Embryonic facial prominence (tissue), 1 donor: Measurements from ENCODE around the gene CCDC78.
"Not testable (repeated sequence)": the region's sequence is repeated elsewhere in the genome, so short reads cannot be mapped to it uniquely, and the experiment has no call there.

Experiments used
- DNase-seq: peaks from one replicate; pipeline ENCODE4 v3.0.0-alpha.2; 2016; ENCODE audit errors: extremely low spot score

Gene CCDC78

GRCh38 chr16:694187-694862 lies 31.9 kb downstream of the CCDC78 start:
- DNase-seq: no peak

GRCh38 chr16:693766-694165 lies 32.5 kb downstream of the CCDC78 start:
- DNase-seq: no peak

GRCh38 chr16:693364-693763 lies 32.9 kb downstream of the CCDC78 start:
- no peak for DNase-seq

- DNase-seq: no peak
These were observed 33.7 kb downstream of the CCDC78 start for GRCh38 chr16:692356-693108.

GRCh38 chr16:691242-691641 lies 35.0 kb downstream of the CCDC78 start:
- DNase-seq: not testable (repeated sequence)

- DNase-seq: no peak
These were observed 36.9 kb downstream of the CCDC78 start for GRCh38 chr16:689175-689897.

- DNase-seq: no peak
These were observed 38.7 kb downstream of the CCDC78 start for GRCh38 chr16:687499-687898.

- DNase-seq: no peak
These were observed 39.6 kb downstream of the CCDC78 start for GRCh38 chr16:686459-687260.

GRCh38 chr16:685967-686366 lies 40.3 kb downstream of the CCDC78 start:
- no peak for DNase-seq

GRCh38 chr16:684961-685696 lies 41.1 kb downstream of the CCDC78 start:
- no peak for DNase-seq

GRCh38 chr16:684071-684794 lies 42.0 kb downstream of the CCDC78 start, which contains the start of gene JMJD8:
Gene JMJD8 (minus strand): TSS chr16:684334. CDS start chr16:684319, 15 bp downstream.
- peak; percentile 82 for DNase-seq

- DNase-seq: no peak
These were observed 42.7 kb downstream of the CCDC78 start for GRCh38 chr16:683396-684070.

- DNase-seq: no peak
These were observed 43.5 kb downstream of the CCDC78 start for GRCh38 chr16:682493-683395.

GRCh38 chr16:681746-682427 lies 44.4 kb downstream of the CCDC78 start:
- DNase-seq: no peak

- DNase-seq: no peak
These were observed 45.1 kb downstream of the CCDC78 start for GRCh38 chr16:680967-681745.

GRCh38 chr16:680625-680945 lies 45.7 kb downstream of the CCDC78 start:
- no peak for DNase-seq

- DNase-seq: peak; percentile 68
These were observed 46.2 kb downstream of the CCDC78 start, which contains the start of gene STUB1 for GRCh38 chr16:679814-680624. Gene STUB1 (plus strand): TSS chr16:680410. CDS start chr16:680526, 116 bp downstream.
